Measurements from ENCODE around the gene TMEM135.
"Not testable (repeated sequence)": the region's sequence is repeated elsewhere in the genome, so short reads cannot be mapped to it uniquely, and the experiment has no call there.

Gene TMEM135

GRCh38 chr11:87144252-87144651 is 106.5 kb downstream of the TMEM135 start:
- no peak for DNase-seq

GRCh38 chr11:87148749-87149148 is 111.0 kb downstream of the TMEM135 start:
- no peak for DNase-seq

- DNase-seq: not testable (repeated sequence)
These were observed 112.0 kb downstream of the TMEM135 start for GRCh38 chr11:87149782-87150181.

- DNase-seq: no peak
These were observed 113.2 kb downstream of the TMEM135 start for GRCh38 chr11:87150936-87151335.

- no peak for DNase-seq
These were observed 116.5 kb downstream of the TMEM135 start for GRCh38 chr11:87154246-87154645.

GRCh38 chr11:87156970-87157369 is 119.2 kb downstream of the TMEM135 start:
- DNase-seq: no peak

GRCh38 chr11:87169076-87169475 is 131.3 kb downstream of the TMEM135 start:
- DNase-seq: not testable (repeated sequence)

- DNase-seq: no peak
These were observed 135.7 kb downstream of the TMEM135 start for GRCh38 chr11:87173185-87174039.

- DNase-seq: no peak
These were observed 137.1 kb downstream of the TMEM135 start for GRCh38 chr11:87174870-87175269.

GRCh38 chr11:87176044-87176443 is 138.3 kb downstream of the TMEM135 start:
- DNase-seq: no peak

GRCh38 chr11:87179621-87180020 is 141.9 kb downstream of the TMEM135 start:
- DNase-seq: no peak

- no peak for DNase-seq
These were observed 143.0 kb downstream of the TMEM135 start for GRCh38 chr11:87180742-87181141.

- DNase-seq: no peak
These were observed 143.4 kb downstream of the TMEM135 start for GRCh38 chr11:87181143-87181542.

- DNase-seq: no peak
These were observed 147.5 kb downstream of the TMEM135 start for GRCh38 chr11:87185228-87185627.

- no peak for DNase-seq
These were observed 149.3 kb downstream of the TMEM135 start for GRCh38 chr11:87187076-87187475.

- no peak for DNase-seq
These were observed 150.2 kb downstream of the TMEM135 start for GRCh38 chr11:87187930-87188329.

- DNase-seq: not testable (repeated sequence)
These were observed 150.7 kb downstream of the TMEM135 start for GRCh38 chr11:87188396-87188795.

- DNase-seq: not testable (repeated sequence)
These were observed 151.2 kb downstream of the TMEM135 start for GRCh38 chr11:87188921-87189320.

GRCh38 chr11:87190071-87190470 is 152.3 kb downstream of the TMEM135 start:
- no peak for DNase-seq

- DNase-seq: no peak
These were observed 156.2 kb downstream of the TMEM135 start for GRCh38 chr11:87193756-87194470.

GRCh38 chr11:87194985-87195820 is 157.5 kb downstream of the TMEM135 start:
- no peak for DNase-seq

GRCh38 chr11:87198266-87198881 is 160.6 kb downstream of the TMEM135 start:
- no peak for DNase-seq

- DNase-seq: no peak
These were observed 163.6 kb downstream of the TMEM135 start for GRCh38 chr11:87201376-87201775.
